ENCODE results near the gene GMCL1.
A peak's percentile ranks its signal among the peaks of the same experiment; 100 is the strongest.

Gene GMCL1

DNA sequence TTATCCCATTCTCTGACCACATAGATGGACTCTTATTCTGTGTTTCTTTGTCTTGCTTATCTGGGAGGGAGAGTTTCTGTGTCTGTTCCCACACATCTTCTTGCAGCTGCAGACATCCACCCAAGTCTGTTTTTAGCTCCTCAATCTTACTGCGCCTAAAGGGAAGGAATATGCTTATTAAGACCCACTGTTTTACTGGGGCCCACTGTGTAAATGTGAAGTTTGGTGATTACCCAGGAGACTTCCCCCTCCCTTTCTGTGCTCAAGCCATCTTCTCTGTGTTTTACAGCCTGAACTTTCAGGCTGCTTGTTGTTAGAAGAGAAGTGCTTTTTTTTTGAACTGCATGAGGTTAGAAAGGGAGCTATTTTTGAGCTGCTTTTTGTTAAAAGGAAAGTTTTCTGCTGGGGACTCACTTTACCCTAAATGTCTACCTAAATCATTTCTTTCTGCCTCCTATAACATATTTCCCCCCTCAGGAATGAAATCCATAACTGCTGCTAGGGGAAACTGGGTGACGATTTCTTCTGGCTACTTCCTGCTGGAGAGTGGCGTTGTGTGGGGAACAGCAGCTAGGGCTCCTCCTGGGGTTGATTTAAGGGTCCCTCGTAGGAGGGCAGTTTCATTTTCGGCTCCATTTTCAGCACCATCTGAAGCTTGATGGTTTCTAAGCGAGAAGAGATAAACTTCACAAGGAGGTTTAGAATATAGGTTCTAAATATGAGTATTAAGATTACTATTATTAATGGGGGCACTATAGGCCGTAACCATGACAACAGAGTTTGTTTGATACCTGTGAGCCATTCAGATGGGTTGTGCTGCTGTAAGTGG, 39.5 kb upstream of the GMCL1 start:
- Histone ChIP-seq H3K9me3 (ENCODE audit: low read depth, low read length) (no peaks in the 10 kb centered on the region), H3K36me3 (ENCODE audit: insufficient read depth, low read length) (no peaks in the 10 kb centered on the region), H3K27ac (0 out of 2 replicates have a peak overlapping the region, but pooled peaks have one; percentile 9), H3K9ac (ENCODE audit: insufficient read length) (no peak overlapping the region), H3K4me3 (peak overlapping the region; percentile 22)
- TF ChIP-seq EZH2 (IDR thresholded peaks at IDR 0.05) (no peak), FOXP2 (optimal IDR thresholded peaks at IDR 0.05; ENCODE audit: control extremely low read depth, extremely low read length, insufficient read depth) (no peak), POLR2AphosphoS5 (IDR thresholded peaks at IDR 0.05; ENCODE audit: borderline replicate concordance, low read depth, low read length) (no peak)
- no peak for DNase-seq (ENCODE audit: low read depth, low spot score)

- H3K4me3 ChIP-seq = no peak overlapping the region
- TF ChIP-seq POLR2AphosphoS5 (IDR thresholded peaks at IDR 0.05; ENCODE audit: borderline replicate concordance, low read depth, low read length) = no peak
- TF ChIP-seq FOXP2 (optimal IDR thresholded peaks at IDR 0.05; ENCODE audit: control extremely low read depth, extremely low read length, insufficient read depth) = no peak
- no peak for TF ChIP-seq EZH2 (IDR thresholded peaks at IDR 0.05)
- H3K27ac ChIP-seq = no peak overlapping the region
- no peaks in the 10 kb centered on the region for H3K36me3 ChIP-seq (ENCODE audit: insufficient read depth, low read length)
- no peak overlapping the region for H3K9ac ChIP-seq (ENCODE audit: insufficient read length)
- H3K9me3 ChIP-seq (ENCODE audit: low read depth, low read length) = no peaks in the 10 kb centered on the region
- no peak for DNase-seq (ENCODE audit: low read depth, low spot score)
Measured at GRCh38 chr2:69790601-69790959, 38.9 kb upstream of the GMCL1 start.

- Histone ChIP-seq H3K9me3 (ENCODE audit: low read depth, low read length) (no peaks in the 10 kb centered on the region), H3K27ac (no peak overlapping the region), H3K4me3 (no peak overlapping the region), H3K36me3 (ENCODE audit: insufficient read depth, low read length) (no peaks in the 10 kb centered on the region), H3K9ac (ENCODE audit: insufficient read length) (no peak overlapping the region)
- DNase-seq (ENCODE audit: low read depth, low spot score) = no peak
- TF ChIP-seq POLR2AphosphoS5 (IDR thresholded peaks at IDR 0.05; ENCODE audit: borderline replicate concordance, low read depth, low read length) (no peak), FOXP2 (optimal IDR thresholded peaks at IDR 0.05; ENCODE audit: control extremely low read depth, extremely low read length, insufficient read depth) (no peak), EZH2 (IDR thresholded peaks at IDR 0.05) (no peak)
Measured at GRCh38 chr2:69791045-69791444, 38.4 kb upstream of the GMCL1 start.

DNA sequence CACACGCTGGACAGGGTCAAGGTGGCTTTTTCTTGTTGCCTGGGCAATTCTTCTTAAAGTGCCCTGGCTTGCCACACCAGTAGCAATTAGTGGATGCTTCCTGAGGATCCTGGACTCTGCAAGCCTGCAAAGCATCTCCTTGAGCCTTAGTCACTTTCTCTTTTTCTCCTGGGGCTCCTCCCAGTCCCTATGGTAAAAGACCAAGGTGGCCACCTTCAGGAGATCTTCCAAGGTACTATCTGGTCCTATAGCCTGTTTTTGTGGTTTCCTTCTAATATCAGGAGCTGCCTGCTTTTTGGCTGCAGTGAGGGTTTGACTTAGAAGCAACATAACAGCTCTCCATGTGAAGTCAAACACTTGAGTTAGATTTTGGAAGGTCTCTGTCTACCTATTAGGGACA, 33.3 kb upstream of the GMCL1 start:
- TF ChIP-seq POLR2AphosphoS5 (IDR thresholded peaks at IDR 0.05; ENCODE audit: borderline replicate concordance, low read depth, low read length) (no peak), EZH2 (IDR thresholded peaks at IDR 0.05) (no peak), FOXP2 (optimal IDR thresholded peaks at IDR 0.05; ENCODE audit: control extremely low read depth, extremely low read length, insufficient read depth) (no peak)
- no peak overlapping the region for H3K27ac ChIP-seq
- no peaks in the 10 kb centered on the region for H3K36me3 ChIP-seq (ENCODE audit: insufficient read depth, low read length)
- H3K4me3 ChIP-seq = no peak overlapping the region
- no peaks in the 10 kb centered on the region for H3K9me3 ChIP-seq (ENCODE audit: low read depth, low read length)
- no peak for DNase-seq (ENCODE audit: low read depth, low spot score)
- H3K9ac ChIP-seq (ENCODE audit: insufficient read length) = no peak overlapping the region

GRCh38 chr2:69797235-69797634, 32.2 kb upstream of the GMCL1 start:
- no peak overlapping the region for H3K9ac ChIP-seq (ENCODE audit: insufficient read length)
- no peak overlapping the region for H3K27ac ChIP-seq
- no peak for DNase-seq (ENCODE audit: low read depth, low spot score)
- TF ChIP-seq POLR2AphosphoS5 (IDR thresholded peaks at IDR 0.05; ENCODE audit: borderline replicate concordance, low read depth, low read length) (no peak), EZH2 (IDR thresholded peaks at IDR 0.05) (no peak), FOXP2 (optimal IDR thresholded peaks at IDR 0.05; ENCODE audit: control extremely low read depth, extremely low read length, insufficient read depth) (no peak)
- no peaks in the 10 kb centered on the region for H3K9me3 ChIP-seq (ENCODE audit: low read depth, low read length)
- H3K36me3 ChIP-seq (ENCODE audit: insufficient read depth, low read length) = no peaks in the 10 kb centered on the region
- no peak overlapping the region for H3K4me3 ChIP-seq

GRCh38 chr2:69797836-69798289, 31.6 kb upstream of the GMCL1 start:
- H3K9ac ChIP-seq (ENCODE audit: insufficient read length) = no peak overlapping the region
- H3K36me3 ChIP-seq (ENCODE audit: insufficient read depth, low read length) = no peaks in the 10 kb centered on the region
- DNase-seq (ENCODE audit: low read depth, low spot score) = no peak
- H3K9me3 ChIP-seq (ENCODE audit: low read depth, low read length) = no peaks in the 10 kb centered on the region
- H3K4me3 ChIP-seq = peak overlapping the region; percentile 73
- no peak overlapping the region for H3K27ac ChIP-seq
- TF ChIP-seq POLR2AphosphoS5 (IDR thresholded peaks at IDR 0.05; ENCODE audit: borderline replicate concordance, low read depth, low read length) = no peak
- no peak for TF ChIP-seq EZH2 (IDR thresholded peaks at IDR 0.05)
- TF ChIP-seq FOXP2 (optimal IDR thresholded peaks at IDR 0.05; ENCODE audit: control extremely low read depth, extremely low read length, insufficient read depth) = no peak

DNA sequence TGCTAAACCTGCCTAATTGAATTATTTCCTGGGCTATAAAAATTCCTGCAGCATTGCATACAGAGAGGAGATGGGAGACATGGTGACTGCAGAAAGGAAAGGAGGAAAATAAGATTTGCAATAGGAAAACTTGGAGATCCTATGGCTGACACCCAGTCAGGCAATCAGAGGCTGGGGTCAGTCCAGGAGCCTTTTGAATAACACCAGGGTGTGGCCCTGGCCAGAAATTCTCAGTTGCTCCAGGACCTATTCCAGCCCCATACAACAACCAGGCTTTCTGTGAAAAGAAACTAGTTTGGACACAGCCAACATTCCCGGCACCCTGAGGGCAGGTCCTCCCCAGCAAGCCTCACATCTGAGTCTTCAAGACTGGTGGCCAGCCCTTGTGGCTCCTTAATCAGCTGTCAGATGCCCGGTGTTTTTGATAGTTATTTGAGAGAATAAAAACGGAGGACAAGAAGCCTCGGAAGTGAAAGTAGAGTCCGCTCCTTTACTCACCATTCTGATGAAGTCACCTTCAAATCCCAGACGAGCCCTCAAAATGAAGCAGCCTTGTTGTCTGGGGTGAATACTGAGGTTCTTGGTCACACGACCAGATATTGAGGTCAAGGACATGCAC, 31.1 kb upstream of the GMCL1 start:
- Histone ChIP-seq H3K9me3 (ENCODE audit: low read depth, low read length) (no peaks in the 10 kb centered on the region), H3K9ac (ENCODE audit: insufficient read length) (peak overlapping the region; percentile 30), H3K27ac (no peak overlapping the region), H3K4me3 (peak overlapping the region; percentile 73), H3K36me3 (ENCODE audit: insufficient read depth, low read length) (no peaks in the 10 kb centered on the region)
- TF ChIP-seq EZH2 (IDR thresholded peaks at IDR 0.05) = no peak
- no peak for TF ChIP-seq POLR2AphosphoS5 (IDR thresholded peaks at IDR 0.05; ENCODE audit: borderline replicate concordance, low read depth, low read length)
- no peak for TF ChIP-seq FOXP2 (optimal IDR thresholded peaks at IDR 0.05; ENCODE audit: control extremely low read depth, extremely low read length, insufficient read depth)
- DNase-seq (ENCODE audit: low read depth, low spot score) = no peak

GRCh38 chr2:69798909-69799526, 30.4 kb upstream of the GMCL1 start:
- H3K9ac ChIP-seq (ENCODE audit: insufficient read length) = peak overlapping the region; percentile 30

More at GRCh38 chr2:69798909-69799526, 30.4 kb upstream of the GMCL1 start:
- TF ChIP-seq FOXP2 (optimal IDR thresholded peaks at IDR 0.05; ENCODE audit: control extremely low read depth, extremely low read length, insufficient read depth) = no peak
- no peak for TF ChIP-seq POLR2AphosphoS5 (IDR thresholded peaks at IDR 0.05; ENCODE audit: borderline replicate concordance, low read depth, low read length)
- no peak for DNase-seq (ENCODE audit: low read depth, low spot score)
- Histone ChIP-seq H3K4me3 (peak overlapping the region; percentile 73), H3K27ac (no peak overlapping the region), H3K36me3 (ENCODE audit: insufficient read depth, low read length) (no peaks in the 10 kb centered on the region), H3K9me3 (ENCODE audit: low read depth, low read length) (no peaks in the 10 kb centered on the region)
